Pons (tissue), 1 donor: ENCODE data around the gene LTBP1.
"Not testable (repeated sequence)": the region's sequence is repeated elsewhere in the genome, so short reads cannot be mapped to it uniquely, and the experiment has no call there.

Experiments
- DNase-seq: peaks from one replicate; pipeline ENCODE4 v3.0.0-alpha.2; 2016; ENCODE audit warnings: low spot score

Gene LTBP1

DNA sequence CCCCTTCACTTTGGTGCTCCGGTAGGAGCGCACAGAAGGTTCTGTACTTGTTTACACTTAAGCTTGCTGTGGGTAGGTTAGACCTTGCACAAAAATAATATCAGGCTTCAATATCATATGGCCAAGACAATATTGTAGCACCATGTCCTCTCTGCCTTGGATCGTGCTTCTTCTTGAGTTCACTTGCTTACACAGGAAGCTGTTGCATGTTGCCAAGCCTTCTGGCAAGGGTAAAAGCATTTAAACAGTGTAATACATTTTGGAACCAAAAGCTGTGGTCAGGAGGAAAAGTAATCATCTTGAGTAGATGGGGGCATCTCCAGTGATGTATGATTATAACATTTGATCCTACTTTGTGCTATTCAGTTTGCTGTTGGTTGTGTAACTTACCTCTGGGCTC, 197.5 kb downstream of the LTBP1 start:
- no peak for DNase-seq

GRCh38 chr2:33145459-33145858, 198.7 kb downstream of the LTBP1 start:
- DNase-seq: no peak

- DNase-seq: no peak
Observed at GRCh38 chr2:33146102-33146501, 199.3 kb downstream of the LTBP1 start.

DNA sequence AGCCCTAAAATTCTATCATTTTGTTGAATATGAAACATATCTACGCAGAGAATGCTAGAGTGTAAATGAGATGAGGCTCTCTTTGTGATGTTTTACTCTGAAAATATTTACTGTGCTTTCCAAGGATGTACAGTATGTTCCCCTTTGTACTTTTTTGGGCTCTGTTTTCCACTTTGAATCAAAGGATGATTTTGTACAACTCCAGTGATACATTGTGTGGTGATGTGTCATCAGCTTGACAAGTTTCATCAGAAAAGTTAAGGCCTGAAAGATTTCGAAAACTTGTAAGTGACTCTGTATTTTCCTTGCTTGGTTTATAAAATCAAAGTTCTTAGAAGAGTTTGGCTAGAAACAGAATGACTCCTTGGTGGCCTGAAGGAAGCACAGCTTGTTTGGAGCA, 206.3 kb downstream of the LTBP1 start:
- DNase-seq: no peak

DNA sequence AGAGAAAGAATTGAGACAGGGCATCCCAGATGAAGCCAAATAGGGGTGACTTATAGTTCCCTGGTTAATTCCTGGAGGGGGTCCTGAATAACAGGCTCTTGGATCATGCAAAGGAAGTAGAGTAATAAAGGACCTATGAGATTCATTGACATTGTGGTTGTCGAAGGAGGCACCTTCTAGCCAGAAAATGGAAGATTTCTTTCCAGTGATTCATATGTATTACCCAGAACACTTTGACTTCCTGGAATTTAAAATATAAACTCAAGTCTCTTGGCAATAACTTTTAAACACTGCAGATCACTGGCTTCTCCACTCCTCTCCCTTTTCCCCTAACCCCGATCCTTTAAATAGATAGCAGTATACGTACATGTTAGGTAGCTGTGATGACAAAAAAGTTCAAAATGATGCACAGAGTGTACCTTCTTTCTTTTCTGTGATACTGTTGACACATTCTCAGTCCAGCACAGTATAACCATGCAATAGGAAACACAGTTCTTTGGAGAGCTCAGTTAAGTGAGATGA, 211.8 kb downstream of the LTBP1 start:
- DNase-seq: no peak

- no peak for DNase-seq
Observed at GRCh38 chr2:33160191-33160590, 213.4 kb downstream of the LTBP1 start.

- DNase-seq: no peak
Observed at GRCh38 chr2:33166287-33166881, 219.6 kb downstream of the LTBP1 start.

GRCh38 chr2:33167622-33168245, 221.0 kb downstream of the LTBP1 start:
- DNase-seq: no peak

DNA sequence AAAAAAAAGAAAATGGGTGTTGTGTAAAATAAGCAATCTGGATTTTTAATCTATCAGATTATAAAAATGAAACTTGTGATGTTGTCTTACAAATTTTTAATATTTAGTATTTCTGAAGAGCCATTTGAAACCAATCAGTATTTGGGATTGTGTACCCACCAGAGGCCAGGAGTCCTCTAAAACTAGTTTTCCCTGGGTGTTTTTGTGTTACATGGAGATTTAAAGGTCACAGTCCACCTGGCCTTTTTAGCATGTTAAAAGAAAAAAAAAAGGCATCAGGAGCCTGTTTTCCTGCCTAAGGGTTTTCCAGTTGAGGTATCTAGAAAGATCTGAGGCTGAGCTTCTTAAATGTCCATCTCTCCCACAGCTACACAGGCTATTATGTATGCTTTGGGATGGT, 221.7 kb downstream of the LTBP1 start:
- DNase-seq: no peak

- no peak for DNase-seq
Observed at GRCh38 chr2:33168922-33169321, 222.2 kb downstream of the LTBP1 start.

DNA sequence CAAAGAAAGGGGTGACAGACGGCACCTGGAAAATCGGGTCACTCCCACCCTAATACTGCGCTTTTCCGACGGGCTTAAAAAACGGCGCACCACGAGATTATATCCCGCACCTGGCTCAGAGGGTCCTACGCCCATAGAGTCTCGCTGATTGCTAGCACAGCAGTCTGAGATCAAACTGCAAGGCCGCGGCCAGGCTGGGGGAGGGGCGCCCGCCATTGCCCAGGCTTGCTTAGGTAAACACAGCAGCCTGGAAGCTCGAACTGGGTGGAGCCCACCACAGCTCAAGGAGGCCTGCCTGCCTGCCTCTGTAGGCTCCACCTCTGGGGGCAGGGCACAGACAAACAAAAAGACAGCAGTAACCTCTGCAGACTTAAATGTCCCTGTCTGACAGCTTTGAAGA, 223.5 kb downstream of the LTBP1 start:
- not testable (repeated sequence) for DNase-seq

- DNase-seq: no peak
Observed at GRCh38 chr2:33177627-33178026, 230.9 kb downstream of the LTBP1 start.

GRCh38 chr2:33178209-33178608, 231.5 kb downstream of the LTBP1 start:
- no peak for DNase-seq

DNA sequence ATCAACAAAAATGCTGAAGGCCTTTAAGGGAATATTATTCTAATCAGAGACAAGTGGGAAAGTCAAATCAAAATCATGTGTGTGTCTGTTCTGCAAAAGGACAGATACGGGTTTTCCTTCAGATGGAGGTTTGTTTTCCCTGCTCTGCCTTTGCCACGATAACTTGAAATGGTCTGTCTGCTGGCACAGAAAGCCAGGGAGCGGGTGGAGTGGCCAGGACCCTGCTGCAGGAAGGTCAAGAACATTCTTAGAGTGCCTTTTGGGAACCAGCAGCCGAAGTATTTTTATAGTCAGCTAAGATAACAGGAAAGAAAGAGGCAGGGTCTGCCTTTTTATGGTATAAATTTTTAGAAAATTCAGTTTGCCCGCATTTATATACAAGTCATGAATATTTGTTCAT, 234.2 kb downstream of the LTBP1 start:
- no peak for DNase-seq

DNA sequence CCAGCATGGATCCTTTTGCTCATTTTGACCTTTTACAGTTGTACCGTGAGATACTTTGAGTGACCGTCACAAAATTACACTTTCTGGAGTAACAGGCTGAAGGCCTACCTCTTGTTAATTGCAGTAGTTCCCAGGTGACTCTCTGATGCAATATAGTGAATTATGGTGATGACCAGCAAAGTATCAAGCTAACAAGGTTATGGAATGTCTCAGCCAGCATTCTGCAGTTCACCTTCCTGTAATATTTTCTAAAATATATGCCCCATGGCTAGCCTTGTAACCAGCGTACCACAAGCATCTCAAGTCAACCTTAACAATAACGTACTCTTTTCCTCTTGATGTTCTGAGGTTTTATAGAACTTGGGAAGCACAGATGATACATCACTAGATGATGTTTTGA, 234.7 kb downstream of the LTBP1 start:
- DNase-seq: no peak

DNA sequence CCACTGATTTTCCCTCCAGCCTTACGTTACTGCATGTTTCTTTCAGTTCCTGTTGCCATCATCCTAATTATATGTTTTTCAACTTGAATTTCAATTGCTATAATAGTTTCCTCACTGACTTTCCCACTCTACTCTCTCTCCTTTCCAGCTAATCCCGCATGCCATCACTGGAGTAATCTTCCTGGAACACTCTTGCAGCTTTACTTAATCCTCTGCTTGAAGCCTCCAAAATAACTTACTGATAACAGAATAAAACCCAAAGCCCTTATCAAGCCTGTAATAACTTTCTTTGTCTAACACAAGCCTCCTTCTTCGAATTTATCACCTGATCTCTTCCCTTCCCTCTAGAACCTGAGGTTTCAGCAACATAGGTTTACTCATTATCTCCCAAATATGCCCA, 237.3 kb downstream of the LTBP1 start:
- no peak for DNase-seq

- DNase-seq: no peak
Observed at GRCh38 chr2:33186937-33187336, 240.2 kb downstream of the LTBP1 start.

GRCh38 chr2:33188799-33189198, 242.0 kb downstream of the LTBP1 start:
- no peak for DNase-seq

- no peak for DNase-seq
Observed at GRCh38 chr2:33190393-33190937, 243.7 kb downstream of the LTBP1 start.

GRCh38 chr2:33195891-33196290, 249.1 kb downstream of the LTBP1 start:
- no peak for DNase-seq

GRCh38 chr2:33196700-33197099, 249.9 kb downstream of the LTBP1 start:
- no peak for DNase-seq

DNA sequence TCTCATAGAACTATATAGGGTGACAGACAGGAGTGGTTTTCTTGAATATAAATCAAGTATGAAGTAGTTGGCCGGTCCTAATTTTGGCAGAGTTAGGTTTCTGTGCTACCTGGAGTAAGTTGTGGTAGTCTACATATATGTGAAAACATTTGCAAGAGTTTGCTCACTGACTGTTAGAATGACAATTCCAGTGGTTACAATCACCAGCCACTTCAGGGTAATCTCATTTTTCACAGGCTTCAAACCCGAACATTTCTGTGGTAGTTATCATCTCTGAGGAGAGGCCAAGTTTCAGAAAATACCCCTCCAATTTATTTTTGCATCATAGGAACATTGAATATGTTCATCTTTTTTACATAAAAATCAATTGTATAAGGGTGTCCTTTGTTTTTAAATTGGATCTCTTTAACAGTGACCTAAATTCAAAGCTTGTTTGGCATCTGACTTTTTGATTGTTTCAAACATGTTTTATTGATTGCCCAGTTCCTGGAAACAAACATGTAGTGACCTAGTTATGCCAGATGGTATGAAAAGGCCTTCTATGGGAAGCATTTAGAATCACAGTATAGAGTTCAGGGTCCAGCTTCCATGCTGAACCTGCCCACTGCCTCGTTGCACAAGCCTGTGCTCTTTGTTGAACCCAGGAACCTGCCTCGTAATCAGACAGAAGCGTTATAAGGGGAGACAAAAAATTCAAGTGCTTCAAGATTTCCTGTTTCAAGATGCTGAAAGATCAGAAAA, 250.6 kb downstream of the LTBP1 start:
- no peak for DNase-seq
